Measurements from ENCODE around the gene SMYD1. TPM values are rescaled to one million over a fixed set of nuclear protein-coding genes. Genes with fewer than 3 reads are reported as not detected.
A peak's percentile ranks its signal among the peaks of the same experiment; 100 is the strongest.

The SMYD1 gene
- total and polyA plus RNA-seq, 5 donors from 2014 or later = not detected

- no peak for ATAC-seq (ENCODE audit: low read depth in 2 of 2)
- H3K27ac Mint-ChIP-seq = no peak overlapping the region
Measured at GRCh38 chr2:88082781-88083180, 15.2 kb downstream of the SMYD1 start.

GRCh38 chr2:88085099-88085498 is 17.5 kb downstream of the SMYD1 start:
- Mint-ChIP-seq H3K4me3 (no peak overlapping the region), H3K36me3 (no peaks in the 10 kb centered on the region), H3K9me3 (no peaks in the 10 kb centered on the region), H3K4me1 (peaks cover 0 to 5% (median 3%) of the 10 kb centered on the region in 4 donors), H3K27me3 (peaks cover under 1% of the 10 kb centered on the region), H3K27ac (no peak overlapping the region)
- Histone ChIP-seq H3K9me3 (ENCODE audit: control insufficient read depth in 2 of 2, low read length in 2 of 2) (no peaks in the 10 kb centered on the region), H3K36me3 (ENCODE audit: control insufficient read depth, insufficient read depth, low read length) (no peaks in the 10 kb centered on the region), H3K4me1 (ENCODE audit: control insufficient read depth, insufficient read depth, low read length, poor library complexity, severe bottlenecking) (no peaks in the 10 kb centered on the region), H3K27ac (ENCODE audit: insufficient read depth, low read length, poor library complexity, severe bottlenecking) (no peak overlapping the region), H3K4me3 (ENCODE audit: low read depth, low read length) (no peak overlapping the region), H3K27me3 (ENCODE audit: control insufficient read depth, insufficient read depth, low read length) (no peaks in the 10 kb centered on the region)
- ATAC-seq (ENCODE audit: low read depth in 2 of 2) (no peak), DNase-seq (no peak)

More at GRCh38 chr2:88082781-88083180, 15.2 kb downstream of the SMYD1 start:
- Histone ChIP-seq H3K4me3 (ENCODE audit: low read depth, low read length) (no peak overlapping the region), H3K27ac (ENCODE audit: insufficient read depth, low read length, poor library complexity, severe bottlenecking) (no peak overlapping the region), H3K27me3 (ENCODE audit: control insufficient read depth, insufficient read depth, low read length) (no peaks in the 10 kb centered on the region), H3K4me1 (ENCODE audit: control insufficient read depth, insufficient read depth, low read length, poor library complexity, severe bottlenecking) (no peaks in the 10 kb centered on the region), H3K36me3 (ENCODE audit: control insufficient read depth, insufficient read depth, low read length) (no peaks in the 10 kb centered on the region), H3K9me3 (ENCODE audit: control insufficient read depth in 2 of 2, low read length in 2 of 2) (no peaks in the 10 kb centered on the region)
- Mint-ChIP-seq H3K4me1 (no peaks in the 10 kb centered on the region), H3K4me3 (no peak overlapping the region), H3K36me3 (no peaks in the 10 kb centered on the region), H3K27me3 (peaks cover 11% of the 10 kb centered on the region), H3K9me3 (no peaks in the 10 kb centered on the region)
- no peak for DNase-seq

- H3K27me3 ChIP-seq (ENCODE audit: control insufficient read depth, insufficient read depth, low read length) = no peaks in the 10 kb centered on the region
- no peaks in the 10 kb centered on the region for H3K4me1 ChIP-seq (ENCODE audit: control insufficient read depth, insufficient read depth, low read length, poor library complexity, severe bottlenecking)
- H3K4me3 ChIP-seq (ENCODE audit: low read depth, low read length) = no peak overlapping the region
- Mint-ChIP-seq H3K9me3 (no peaks in the 10 kb centered on the region), H3K27ac (peak overlapping the region in 1 of 3 donors; percentile 38), H3K36me3 (no peaks in the 10 kb centered on the region), H3K4me3 (no peak overlapping the region), H3K27me3 (no peaks in the 10 kb centered on the region), H3K4me1 (peaks cover 0 to 10% (median 7%) of the 10 kb centered on the region in 4 donors)
- H3K9me3 ChIP-seq (ENCODE audit: control insufficient read depth in 2 of 2, low read length in 2 of 2) = no peaks in the 10 kb centered on the region
- ATAC-seq (ENCODE audit: low read depth in 2 of 2) (no peak), DNase-seq (no peak)
- no peak overlapping the region for H3K27ac ChIP-seq (ENCODE audit: insufficient read depth, low read length, poor library complexity, severe bottlenecking)
- H3K36me3 ChIP-seq (ENCODE audit: control insufficient read depth, insufficient read depth, low read length) = no peaks in the 10 kb centered on the region
Measured at GRCh38 chr2:88085602-88086001, 18.0 kb downstream of the SMYD1 start.

- Histone ChIP-seq H3K4me3 (ENCODE audit: low read depth, low read length) (no peak overlapping the region), H3K4me1 (ENCODE audit: control insufficient read depth, insufficient read depth, low read length, poor library complexity, severe bottlenecking) (no peaks in the 10 kb centered on the region), H3K27ac (ENCODE audit: insufficient read depth, low read length, poor library complexity, severe bottlenecking) (no peak overlapping the region), H3K9me3 (ENCODE audit: control insufficient read depth in 2 of 2, low read length in 2 of 2) (no peaks in the 10 kb centered on the region), H3K36me3 (ENCODE audit: control insufficient read depth, insufficient read depth, low read length) (no peaks in the 10 kb centered on the region), H3K27me3 (ENCODE audit: control insufficient read depth, insufficient read depth, low read length) (no peaks in the 10 kb centered on the region)
- DNase-seq (no peak), ATAC-seq (ENCODE audit: low read depth in 2 of 2) (no peak)
- Mint-ChIP-seq H3K9me3 (no peaks in the 10 kb centered on the region), H3K27me3 (no peaks in the 10 kb centered on the region), H3K27ac (no peak overlapping the region), H3K4me1 (peaks cover 0 to 18% (median 9%) of the 10 kb centered on the region in 4 donors), H3K36me3 (no peaks in the 10 kb centered on the region), H3K4me3 (no peak overlapping the region)
Measured at GRCh38 chr2:88086401-88086800, 18.8 kb downstream of the SMYD1 start.

- DNase-seq = no peak
- no peaks in the 10 kb centered on the region for H3K36me3 Mint-ChIP-seq
- H3K4me1 Mint-ChIP-seq = peaks cover 0 to 18% (median 9%) of the 10 kb centered on the region in 4 donors
- H3K27me3 ChIP-seq (ENCODE audit: control insufficient read depth, insufficient read depth, low read length) = no peaks in the 10 kb centered on the region
- H3K4me1 ChIP-seq (ENCODE audit: control insufficient read depth, insufficient read depth, low read length, poor library complexity, severe bottlenecking) = no peaks in the 10 kb centered on the region
- H3K27ac ChIP-seq (ENCODE audit: insufficient read depth, low read length, poor library complexity, severe bottlenecking) = no peak overlapping the region
- no peaks in the 10 kb centered on the region for H3K27me3 Mint-ChIP-seq
- no peaks in the 10 kb centered on the region for H3K36me3 ChIP-seq (ENCODE audit: control insufficient read depth, insufficient read depth, low read length)
- H3K9me3 Mint-ChIP-seq = no peaks in the 10 kb centered on the region
- no peaks in the 10 kb centered on the region for H3K9me3 ChIP-seq (ENCODE audit: control insufficient read depth in 2 of 2, low read length in 2 of 2)
- peak overlapping the region in 1 of 3 donors; percentile 81 for H3K27ac Mint-ChIP-seq
- H3K4me3 Mint-ChIP-seq = no peak overlapping the region
- ATAC-seq (ENCODE audit: low read depth in 2 of 2) = no peak
- no peak overlapping the region for H3K4me3 ChIP-seq (ENCODE audit: low read depth, low read length)
Measured at GRCh38 chr2:88087073-88087472, 19.4 kb downstream of the SMYD1 start.

GRCh38 chr2:88087763-88088162 is 20.1 kb downstream of the SMYD1 start:
- Mint-ChIP-seq H3K9me3 (no peaks in the 10 kb centered on the region), H3K36me3 (no peaks in the 10 kb centered on the region), H3K4me3 (no peak overlapping the region)

GRCh38 chr2:88088999-88089398 is 21.4 kb downstream of the SMYD1 start:
- H3K4me3 Mint-ChIP-seq = no peak overlapping the region
- Histone ChIP-seq H3K27me3 (ENCODE audit: control insufficient read depth, insufficient read depth, low read length) (no peaks in the 10 kb centered on the region), H3K4me3 (ENCODE audit: low read depth, low read length) (no peak overlapping the region), H3K4me1 (ENCODE audit: control insufficient read depth, insufficient read depth, low read length, poor library complexity, severe bottlenecking) (no peaks in the 10 kb centered on the region), H3K27ac (ENCODE audit: insufficient read depth, low read length, poor library complexity, severe bottlenecking) (no peak overlapping the region), H3K36me3 (ENCODE audit: control insufficient read depth, insufficient read depth, low read length) (no peaks in the 10 kb centered on the region), H3K9me3 (ENCODE audit: control insufficient read depth in 2 of 2, low read length in 2 of 2) (no peaks in the 10 kb centered on the region)
- H3K27me3 Mint-ChIP-seq = no peaks in the 10 kb centered on the region
- peak overlapping the region in 1 of 3 donors; percentile 76 for H3K27ac Mint-ChIP-seq
- H3K9me3 Mint-ChIP-seq = no peaks in the 10 kb centered on the region
- ATAC-seq (ENCODE audit: low read depth in 2 of 2) = no peak
- no peaks in the 10 kb centered on the region for H3K36me3 Mint-ChIP-seq
- H3K4me1 Mint-ChIP-seq = peaks cover 0 to 18% (median 9%) of the 10 kb centered on the region in 4 donors
- no peak for DNase-seq

More at GRCh38 chr2:88087763-88088162, 20.1 kb downstream of the SMYD1 start:
- Histone ChIP-seq H3K4me3 (ENCODE audit: low read depth, low read length) (no peak overlapping the region), H3K4me1 (ENCODE audit: control insufficient read depth, insufficient read depth, low read length, poor library complexity, severe bottlenecking) (no peaks in the 10 kb centered on the region), H3K27me3 (ENCODE audit: control insufficient read depth, insufficient read depth, low read length) (no peaks in the 10 kb centered on the region), H3K9me3 (ENCODE audit: control insufficient read depth in 2 of 2, low read length in 2 of 2) (no peaks in the 10 kb centered on the region), H3K36me3 (ENCODE audit: control insufficient read depth, insufficient read depth, low read length) (no peaks in the 10 kb centered on the region), H3K27ac (ENCODE audit: insufficient read depth, low read length, poor library complexity, severe bottlenecking) (no peak overlapping the region)
- DNase-seq (no peak), ATAC-seq (ENCODE audit: low read depth in 2 of 2) (no peak)
- no peaks in the 10 kb centered on the region for H3K27me3 Mint-ChIP-seq
- H3K27ac Mint-ChIP-seq = no peak overlapping the region
- H3K4me1 Mint-ChIP-seq = peaks cover 0 to 18% (median 9%) of the 10 kb centered on the region in 4 donors

- H3K9me3 Mint-ChIP-seq = no peaks in the 10 kb centered on the region
- no peaks in the 10 kb centered on the region for H3K36me3 ChIP-seq (ENCODE audit: control insufficient read depth, insufficient read depth, low read length)
- no peaks in the 10 kb centered on the region for H3K27me3 ChIP-seq (ENCODE audit: control insufficient read depth, insufficient read depth, low read length)
- no peaks in the 10 kb centered on the region for H3K27me3 Mint-ChIP-seq
- H3K9me3 ChIP-seq (ENCODE audit: control insufficient read depth in 2 of 2, low read length in 2 of 2) = no peaks in the 10 kb centered on the region
- H3K27ac Mint-ChIP-seq = peak overlapping the region; percentile 11 to 68 (median 68)
- no peak overlapping the region for H3K27ac ChIP-seq (ENCODE audit: insufficient read depth, low read length, poor library complexity, severe bottlenecking)
- peak in 1 of 2 donors; percentile 20 for ATAC-seq (ENCODE audit: low read depth in 2 of 2)
- peaks cover 0 to 18% (median 9%) of the 10 kb centered on the region in 4 donors for H3K4me1 Mint-ChIP-seq
- no peak for DNase-seq
- H3K36me3 Mint-ChIP-seq = no peaks in the 10 kb centered on the region
- no peaks in the 10 kb centered on the region for H3K4me1 ChIP-seq (ENCODE audit: control insufficient read depth, insufficient read depth, low read length, poor library complexity, severe bottlenecking)
- H3K4me3 ChIP-seq (ENCODE audit: low read depth, low read length) = no peak overlapping the region
- peak overlapping the region in 1 of 4 donors; percentile 62 for H3K4me3 Mint-ChIP-seq
Measured at GRCh38 chr2:88090446-88091283, 23.0 kb downstream of the SMYD1 start.
